Naive thymus-derived CD8-positive, alpha-beta T cell (primary cell): ENCODE results near the gene REEP2. TPM values are rescaled to one million over a fixed set of nuclear protein-coding genes. Genes with fewer than 3 reads are reported as not detected.

Source experiments
- ATAC-seq, 2 donors: fragments of 150-1000 bp; cut with Tn5 transposase in 1 of 2; sonication (Bioruptor Pico), chemical (Tn5 transposase) in 1 of 2; 1 replicate in 1 of 2; 2 replicates in 1 of 2; pipeline ENCODE4 v1.10.0; 2021; ENCODE audit warnings: mild to moderate bottlenecking in 2 of 2, moderate library complexity in 2 of 2
- POLR2A ChIA-PET: fragments of 350-600 bp; sonication (Branson Sonifier 250); formaldehyde crosslinking; loops from one replicate; lab custom pipeline; 2021; ENCODE audit warnings: antibody characterized with exemption; lab: Charles Lee
- DNase-seq, 10 donors: peaks; one replicate each; pipeline versions ENCODE4 v3.0.0 to v3.0.0-alpha.2; 2020 to 2022
- H3K27ac Mint-ChIP-seq, 10 donors: one replicate each; pipeline ENCODE4 v1.8.0; 2020 to 2022; ENCODE audit warnings: mild to moderate bottlenecking in 10 of 10, mixed read lengths in 10 of 10, moderate library complexity in 4 of 10, inconsistent platforms in 1 of 10
- H3K27me3 Mint-ChIP-seq, 5 donors: one replicate each; pipeline ENCODE4 v1.8.0; 2021 to 2022; ENCODE audit warnings: mixed read lengths in 5 of 5
- H3K36me3 Mint-ChIP-seq, 3 donors: one replicate each; pipeline ENCODE4 v1.8.0; 2020 to 2022; ENCODE audit warnings: mixed read lengths in 3 of 3, mild to moderate bottlenecking in 2 of 3, inconsistent platforms in 1 of 3
- H3K4me1 Mint-ChIP-seq, 4 donors: one replicate each; pipeline ENCODE4 v1.8.0; 2021 to 2022; ENCODE audit warnings: mixed read lengths in 4 of 4
- H3K4me3 Mint-ChIP-seq, 10 donors: one replicate each; pipeline ENCODE4 v1.8.0; 2020 to 2022; ENCODE audit warnings: mild to moderate bottlenecking in 10 of 10, mixed read lengths in 10 of 10, moderate library complexity in 6 of 10, inconsistent platforms in 1 of 10
- H3K9me3 Mint-ChIP-seq, 9 donors: one replicate each; pipeline ENCODE4 v1.8.0; 2020 to 2022; ENCODE audit warnings: mixed read lengths in 9 of 9, mild to moderate bottlenecking in 3 of 9, inconsistent platforms in 1 of 9, moderate library complexity in 1 of 9
- polyA plus RNA-seq, 3 donors: library from polyadenylated mRNA; unstranded; fragments of 300-500 nt; fragmentation: Illumina TruSeq; gene quantifications; one replicate each; pipeline ENCODE4 v1.2.3, GENCODE V29; 2021
- total RNA-seq, 8 experiments: library from RNA in 2 of 8; stranded (reverse) in 2 of 8; gene quantifications; one replicate each; pipeline ENCODE4 v1.2.3 and lab custom pipeline; 2021 to 2026

Gene REEP2
- total and polyA plus RNA-seq, 5 experiments from 2014 or later: 0.28 to 0.75 (median 0.41) TPM; not detected in 1

DNA sequence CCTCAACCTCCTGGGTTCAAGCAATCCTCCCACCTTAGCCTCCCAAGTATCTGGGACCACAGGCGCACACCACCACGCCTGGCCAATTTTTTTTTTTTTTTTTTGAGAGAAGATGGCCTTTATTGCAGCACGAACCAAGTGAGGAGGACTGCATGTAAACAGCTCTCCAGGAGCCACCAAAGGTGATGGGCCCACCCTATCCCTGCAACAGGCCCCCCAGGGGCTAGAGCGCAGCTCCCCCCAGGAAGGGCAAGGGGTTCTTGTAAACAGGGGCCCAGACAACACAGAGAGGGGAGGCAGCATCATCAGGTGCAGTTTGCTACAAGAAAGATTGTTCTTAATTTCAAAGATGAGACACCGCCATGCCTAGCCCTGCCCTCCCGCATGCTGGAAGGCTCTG, 13.9 kb downstream of the REEP2 start:
- ATAC-seq (no peak), DNase-seq (no peak)
- H3K9me3 Mint-ChIP-seq: no peaks in the 10 kb centered on the region
- no peaks in the 10 kb centered on the region for H3K36me3 Mint-ChIP-seq
- H3K4me1 Mint-ChIP-seq: peaks cover 4 to 13% (median 9%) of the 10 kb centered on the region in 4 donors
- H3K27ac Mint-ChIP-seq: peak overlapping the region in 1 of 10 donors; percentile 25
- no peaks in the 10 kb centered on the region for H3K27me3 Mint-ChIP-seq
- no peak overlapping the region for H3K4me3 Mint-ChIP-seq
- POLR2A ChIA-PET: interaction anchor here (1.6 kb wide), 1 partner anchor 12 kb away, joined by 5 read pairs; no protein-coding TSS in a partner anchor

DNA sequence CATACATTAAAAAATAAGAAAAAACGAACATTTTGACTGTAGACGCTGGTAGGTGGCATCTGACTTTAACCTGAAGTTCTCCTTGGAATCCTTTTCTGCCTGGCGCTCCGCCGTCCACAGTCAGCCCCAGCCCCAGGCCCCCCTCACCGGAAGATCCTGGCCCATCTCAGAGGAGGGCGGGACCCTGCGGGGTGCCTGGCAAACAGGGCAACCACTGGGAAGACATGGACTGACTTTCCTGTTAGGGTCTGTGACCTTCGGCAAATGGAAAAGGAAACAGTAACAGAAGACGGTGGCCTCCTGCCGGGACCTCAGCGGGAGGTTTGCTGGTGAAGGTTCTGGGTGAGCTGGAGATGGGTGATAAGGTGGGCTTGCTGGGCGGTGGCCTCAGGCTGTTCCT, 14.7 kb downstream of the REEP2 start:
- no peak for ATAC-seq
- POLR2A ChIA-PET: interaction anchor here (1.6 kb wide), 1 partner anchor 11 kb away, joined by 5 read pairs; no protein-coding TSS in a partner anchor
- no peaks in the 10 kb centered on the region for H3K36me3 Mint-ChIP-seq
- no peaks in the 10 kb centered on the region for H3K27me3 Mint-ChIP-seq
- no peak overlapping the region for H3K4me3 Mint-ChIP-seq
- H3K27ac Mint-ChIP-seq: no peak overlapping the region
- DNase-seq: no peak
- peaks cover 8 to 22% (median 17%) of the 10 kb centered on the region in 4 donors for H3K4me1 Mint-ChIP-seq
- H3K9me3 Mint-ChIP-seq: no peaks in the 10 kb centered on the region

DNA sequence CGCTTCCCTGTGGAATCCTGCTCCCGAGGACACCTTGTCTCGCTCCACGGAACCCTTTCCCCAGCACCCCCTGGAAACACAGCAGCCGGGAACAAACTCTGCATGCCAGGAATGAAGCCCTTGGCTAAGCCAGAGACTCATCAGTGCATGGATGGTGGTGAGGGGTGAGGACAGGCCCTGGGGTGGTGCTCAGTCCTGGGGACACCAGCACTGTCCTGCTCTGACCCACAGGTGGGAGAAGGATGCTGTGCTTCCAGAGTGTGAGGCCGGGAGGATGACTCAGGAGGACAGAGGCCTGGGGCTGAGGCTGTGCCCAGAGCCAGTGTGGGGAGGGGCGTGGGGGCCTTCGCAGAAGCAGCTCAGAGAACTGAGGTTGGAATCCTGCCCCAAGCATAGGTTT, 15.3 kb downstream of the REEP2 start:
- ATAC-seq: no peak

DNA sequence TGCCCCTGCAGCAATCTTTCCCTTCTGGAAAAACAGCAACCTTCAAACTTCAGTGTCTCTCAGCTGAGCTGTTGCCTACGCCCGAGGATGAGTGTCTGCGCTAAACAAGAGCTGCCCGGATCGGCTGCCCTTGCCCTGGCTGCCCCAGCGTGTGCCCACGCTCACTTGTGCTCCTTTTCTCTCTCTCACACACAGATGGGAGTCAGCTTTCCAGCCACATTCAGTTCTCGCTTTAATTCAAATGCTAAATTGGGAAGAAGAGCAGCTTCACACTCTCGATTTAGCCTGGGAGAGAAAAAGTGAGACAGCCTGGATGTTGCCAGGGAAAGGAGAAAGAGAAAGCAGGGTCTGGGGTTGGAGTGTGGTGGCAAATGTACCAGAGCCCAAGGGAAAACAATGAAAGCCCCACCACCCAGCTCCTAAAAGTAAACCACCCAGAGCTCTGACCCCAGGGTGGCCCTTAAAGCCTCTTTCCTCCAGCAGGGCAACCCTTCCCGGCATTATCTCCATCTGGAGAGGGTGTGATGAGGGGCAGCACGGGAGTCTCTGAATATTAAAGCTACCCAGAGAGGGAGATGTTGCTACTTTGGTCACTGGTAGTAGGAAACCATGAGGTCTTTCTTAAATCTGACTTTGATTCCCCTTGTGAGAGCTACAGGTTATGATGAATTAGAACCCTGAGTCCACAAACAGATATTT, 16.5 kb downstream of the REEP2 start:
- Mint-ChIP-seq H3K4me1 (peaks cover 15 to 33% (median 30%) of the 10 kb centered on the region in 4 donors), H3K27me3 (no peaks in the 10 kb centered on the region), H3K36me3 (no peaks in the 10 kb centered on the region), H3K4me3 (no peak overlapping the region), H3K9me3 (no peaks in the 10 kb centered on the region), H3K27ac (peak overlapping the region in 1 of 10 donors; percentile 68)
- DNase-seq: no peak
- POLR2A ChIA-PET: no interaction called here
- ATAC-seq: no peak

More for the DNA sequence above, 15.3 kb downstream of the REEP2 start:
- H3K4me3 Mint-ChIP-seq: no peak overlapping the region
- peaks cover 12 to 27% (median 23%) of the 10 kb centered on the region in 4 donors for H3K4me1 Mint-ChIP-seq
- H3K27me3 Mint-ChIP-seq: no peaks in the 10 kb centered on the region
- POLR2A ChIA-PET: no interaction called here
- DNase-seq: no peak
- no peaks in the 10 kb centered on the region for H3K9me3 Mint-ChIP-seq
- H3K36me3 Mint-ChIP-seq: no peaks in the 10 kb centered on the region
- no peak overlapping the region for H3K27ac Mint-ChIP-seq

DNA sequence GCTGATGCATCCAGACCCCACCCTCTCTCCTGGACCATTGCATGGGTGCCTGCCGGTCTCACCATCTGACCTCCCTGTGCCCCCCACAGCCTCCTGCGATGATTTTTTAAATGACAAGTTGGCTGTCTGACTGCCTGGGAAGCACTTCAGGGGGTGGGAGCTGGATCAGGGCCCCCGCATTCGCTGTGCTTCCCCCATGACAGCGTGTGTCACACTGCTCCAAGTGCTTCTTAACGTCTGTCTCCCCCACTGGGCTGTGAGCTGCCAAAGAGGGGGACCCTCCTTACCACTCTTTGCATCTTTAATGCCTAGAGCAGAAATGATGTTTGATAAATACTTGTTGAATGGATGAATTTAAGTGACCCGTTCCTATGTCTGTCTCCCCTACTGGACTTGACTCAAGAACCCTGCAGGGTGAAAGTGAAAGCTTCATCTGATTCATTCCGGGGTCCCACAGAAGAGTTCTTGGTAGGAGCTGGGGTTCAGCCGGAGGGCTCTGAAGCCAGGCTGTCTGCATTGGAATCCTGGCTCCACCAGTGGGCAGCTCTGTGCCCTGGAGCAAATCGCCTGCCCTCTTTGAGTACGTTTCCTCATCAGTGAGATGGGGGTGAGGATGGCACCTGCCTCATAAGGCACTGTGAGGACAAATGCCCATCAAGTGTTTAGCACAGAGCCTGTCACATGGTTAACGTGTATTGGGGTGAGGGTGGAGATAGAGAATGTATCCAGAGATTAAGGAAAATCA, 18.8 kb downstream of the REEP2 start:
- DNase-seq: peak in 1 of 10 donors; percentile 50
- POLR2A ChIA-PET: interaction anchor here (0.7 to 1.1 kb wide), 3 partner anchors 29 to 105 kb away, joined by 3 read pairs; partner anchors contain the start of gene KDM3B
- no peaks in the 10 kb centered on the region for H3K27me3 Mint-ChIP-seq
- H3K27ac Mint-ChIP-seq: peak overlapping the region; percentile 27 to 99 (median 82)
- H3K4me1 Mint-ChIP-seq: peaks cover 22 to 44% (median 38%) of the 10 kb centered on the region in 4 donors
- H3K4me3 Mint-ChIP-seq: peak overlapping the region in 8 of 10 donors; percentile 0 to 81 (median 67)
- no peaks in the 10 kb centered on the region for H3K36me3 Mint-ChIP-seq
- no peaks in the 10 kb centered on the region for H3K9me3 Mint-ChIP-seq
- no peak for ATAC-seq

DNA sequence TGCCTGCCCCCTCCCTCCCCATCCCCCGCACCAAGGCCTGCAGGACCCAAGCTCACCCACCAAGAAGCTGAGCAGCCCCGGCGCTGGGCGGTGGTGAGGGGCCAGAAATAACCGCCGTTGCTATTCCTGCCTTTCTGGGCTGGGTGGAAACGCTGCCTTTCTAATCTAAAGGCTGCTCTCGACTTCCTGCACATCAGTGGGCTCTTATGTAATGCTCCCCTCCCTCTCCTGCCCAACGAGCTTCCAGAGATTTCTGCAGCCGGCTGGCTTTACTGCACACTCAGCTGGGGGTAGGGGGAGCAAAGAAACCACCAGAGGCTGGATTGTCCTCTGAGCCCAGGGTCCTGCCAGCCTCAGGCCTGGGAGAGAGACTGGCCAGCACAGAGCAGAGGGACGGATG, 19.5 kb downstream of the REEP2 start:
- POLR2A ChIA-PET: interaction anchor here (0.7 to 2.1 kb wide), 3 partner anchors 85 to 121 kb away, joined by 3 to 7 read pairs (median 3); partner anchors contain the start of genes ETF1, FAM53C and KDM3B
- no peak for ATAC-seq
- Mint-ChIP-seq H3K4me1 (peaks cover 22 to 44% (median 40%) of the 10 kb centered on the region in 4 donors), H3K4me3 (peak overlapping the region in 7 of 10 donors; percentile 0 to 82 (median 65)), H3K36me3 (no peaks in the 10 kb centered on the region), H3K27me3 (no peaks in the 10 kb centered on the region), H3K27ac (peak overlapping the region in 9 of 10 donors; percentile 94 to 99 (median 98)), H3K9me3 (no peaks in the 10 kb centered on the region)
- DNase-seq: no peak

DNA sequence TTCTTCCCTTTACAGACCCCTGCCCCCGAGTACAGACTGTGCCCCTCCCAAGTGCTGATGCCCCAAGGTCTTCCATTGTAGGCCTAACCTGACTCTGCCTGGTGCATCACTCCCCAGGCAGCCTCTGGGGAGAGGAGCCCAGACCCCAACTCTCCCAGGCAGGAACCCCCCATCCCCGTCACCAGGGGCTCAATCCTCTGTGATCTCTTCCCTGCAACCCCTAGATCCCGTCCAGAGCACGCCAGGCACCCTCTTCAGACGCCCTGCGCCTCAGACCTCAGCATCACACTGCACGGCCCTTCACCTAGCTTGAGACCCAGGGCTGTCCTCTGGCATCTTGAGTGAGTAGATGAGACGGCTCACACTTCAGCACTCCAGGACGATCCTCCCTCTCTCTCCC, 20.0 kb downstream of the REEP2 start:
- H3K4me1 Mint-ChIP-seq: peaks cover 22 to 45% (median 42%) of the 10 kb centered on the region in 4 donors
- H3K27me3 Mint-ChIP-seq: no peaks in the 10 kb centered on the region
- ATAC-seq (peak in 1 of 2 donors; percentile 13), DNase-seq (no peak)
- peak overlapping the region; percentile 94 to 99 (median 98) for H3K27ac Mint-ChIP-seq
- POLR2A ChIA-PET: interaction anchor here (0.6 to 2.1 kb wide), 4 partner anchors 84 to 121 kb away, joined by 3 to 7 read pairs (median 3); partner anchors contain the start of genes ETF1, FAM53C and KDM3B
- H3K4me3 Mint-ChIP-seq: peak overlapping the region in 9 of 10 donors; percentile 16 to 87 (median 80)
- H3K9me3 Mint-ChIP-seq: no peaks in the 10 kb centered on the region
- H3K36me3 Mint-ChIP-seq: no peaks in the 10 kb centered on the region

DNA sequence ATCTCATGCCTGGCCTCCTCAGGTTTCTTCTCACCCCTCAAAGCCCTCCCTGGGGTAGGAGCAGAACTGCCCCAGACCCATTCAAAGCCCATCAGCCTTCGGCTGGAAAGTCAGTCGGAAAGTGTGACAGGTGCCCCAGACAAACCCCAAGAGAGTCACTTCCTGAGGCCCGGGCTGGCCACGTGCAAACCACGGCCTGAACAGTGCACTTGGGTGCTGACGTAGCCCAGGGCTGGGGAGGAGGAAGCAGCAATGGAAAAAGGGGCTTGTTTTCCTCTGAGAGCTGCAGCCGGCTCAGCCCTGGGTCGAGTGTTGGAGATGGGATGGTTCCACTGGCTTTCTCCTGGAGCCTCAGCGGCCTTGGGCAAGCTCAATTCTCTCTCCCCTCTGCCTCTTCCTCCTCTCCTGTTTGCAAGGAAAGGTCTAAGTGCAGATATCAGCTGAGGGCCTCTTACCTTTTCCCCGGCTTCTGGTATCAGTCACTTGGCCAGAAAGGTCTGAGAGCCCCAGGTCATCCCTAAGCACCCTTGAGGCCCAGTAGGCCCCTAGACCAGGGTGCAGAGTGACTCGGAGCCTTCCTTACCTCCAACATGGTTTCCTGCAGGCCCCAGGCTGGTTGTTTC, 20.6 kb downstream of the REEP2 start:
- Mint-ChIP-seq H3K9me3 (no peaks in the 10 kb centered on the region), H3K4me1 (peaks cover 22 to 45% (median 42%) of the 10 kb centered on the region in 4 donors), H3K36me3 (no peaks in the 10 kb centered on the region), H3K4me3 (peak overlapping the region; percentile 6 to 87 (median 78)), H3K27me3 (no peaks in the 10 kb centered on the region), H3K27ac (peak overlapping the region; percentile 94 to 99 (median 98))
- peak; percentile 67 to 69 for ATAC-seq
- peak; percentile 58 to 91 (median 74) for DNase-seq
- POLR2A ChIA-PET: interaction anchor here (0.6 to 2.1 kb wide), 2 partner anchors 84 to 93 kb away, joined by 3 to 7 read pairs; partner anchors contain the start of gene ETF1

DNA sequence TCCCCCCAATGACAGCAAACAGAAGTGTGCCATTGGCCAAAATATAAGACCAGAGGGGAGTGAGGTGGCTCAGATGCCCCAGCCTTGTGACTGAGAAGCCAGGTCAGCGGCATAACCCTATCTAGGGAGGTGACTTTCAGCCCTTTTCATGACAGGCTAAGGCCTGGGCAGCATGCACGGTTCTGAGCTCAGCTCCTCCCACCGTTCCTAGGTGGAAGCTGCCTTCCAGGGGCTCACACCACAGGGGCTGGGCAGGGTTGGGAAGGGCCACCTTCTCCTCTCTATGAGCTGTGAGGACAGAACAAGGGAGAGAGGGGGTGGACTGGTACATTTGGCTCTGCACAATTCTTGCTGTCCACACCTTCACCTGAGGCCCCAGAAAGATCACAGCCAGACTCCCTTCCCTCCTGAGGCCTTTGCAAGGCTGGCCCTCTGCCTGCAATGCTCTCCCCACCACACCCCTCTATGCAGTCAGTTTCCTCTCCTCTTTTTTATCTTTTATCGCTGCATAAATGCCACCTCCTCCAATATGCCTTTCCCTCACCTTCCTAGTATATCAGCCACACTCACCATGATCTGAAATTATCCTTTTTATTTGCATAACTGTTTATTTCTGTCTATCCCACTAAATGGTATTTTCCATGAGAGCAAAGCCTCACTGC, 21.3 kb downstream of the REEP2 start:
- H3K27me3 Mint-ChIP-seq: no peaks in the 10 kb centered on the region
- H3K36me3 Mint-ChIP-seq: no peaks in the 10 kb centered on the region
- peaks cover 22 to 45% (median 42%) of the 10 kb centered on the region in 4 donors for H3K4me1 Mint-ChIP-seq
- H3K27ac Mint-ChIP-seq: peak overlapping the region; percentile 57 to 99 (median 98)
- H3K9me3 Mint-ChIP-seq: no peaks in the 10 kb centered on the region
- POLR2A ChIA-PET: interaction anchor here (2.1 kb wide), 1 partner anchor 83 kb away, joined by 7 read pairs; the partner anchor contains the start of gene ETF1
- ATAC-seq (no peak), DNase-seq (peak in 1 of 10 donors; percentile 26)
- H3K4me3 Mint-ChIP-seq: peak overlapping the region in 9 of 10 donors; percentile 13 to 83 (median 55)

DNA sequence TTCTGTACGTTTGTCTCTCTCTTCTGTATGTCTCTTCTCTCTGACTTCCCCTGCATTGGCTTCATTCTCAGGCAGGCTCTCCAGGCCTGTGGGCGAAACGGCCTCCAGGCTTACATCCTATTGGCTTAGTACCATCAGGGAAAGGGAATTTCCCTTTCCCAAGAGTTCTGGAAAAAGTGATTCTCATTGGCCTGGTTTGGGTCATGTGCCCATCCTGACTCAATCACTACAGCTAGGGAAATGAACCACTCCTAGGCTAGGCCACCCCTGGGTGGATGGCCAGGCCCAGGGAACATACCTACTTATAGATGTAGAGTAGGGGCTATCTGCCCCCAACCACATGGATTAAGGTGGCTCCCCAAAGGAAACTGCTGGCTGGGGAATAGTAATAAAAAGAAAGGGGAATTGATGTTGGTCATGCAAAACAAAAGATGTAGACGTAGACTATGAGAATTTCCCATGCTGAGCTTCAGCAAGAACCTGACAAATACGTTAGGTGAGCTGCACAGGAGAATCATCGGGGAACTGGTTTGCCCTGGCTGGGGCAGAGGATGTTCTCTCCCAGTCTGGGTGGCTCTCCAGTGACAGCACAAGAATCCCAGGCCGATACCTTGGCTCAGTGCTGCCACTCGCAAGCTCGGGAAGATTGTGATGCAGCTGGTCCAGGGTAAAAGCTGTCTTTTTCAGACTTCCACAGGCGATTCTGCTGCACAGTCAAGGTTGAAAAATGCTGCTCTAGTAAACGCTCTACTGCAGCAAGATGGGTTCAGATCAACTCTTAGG, 22.7 kb downstream of the REEP2 start:
- no peaks in the 10 kb centered on the region for H3K9me3 Mint-ChIP-seq
- peak overlapping the region in 2 of 10 donors; percentile 10 to 20 for H3K4me3 Mint-ChIP-seq
- ATAC-seq (no peak), DNase-seq (peak in 1 of 10 donors; percentile 43)
- peak overlapping the region in 8 of 10 donors; percentile 18 to 85 (median 71) for H3K27ac Mint-ChIP-seq
- no peaks in the 10 kb centered on the region for H3K27me3 Mint-ChIP-seq
- POLR2A ChIA-PET: interaction anchor here (1.4 kb wide), 1 partner anchor 82 kb away, joined by 3 read pairs; no protein-coding TSS in a partner anchor
- peaks cover 23 to 48% (median 44%) of the 10 kb centered on the region in 4 donors for H3K4me1 Mint-ChIP-seq
- no peaks in the 10 kb centered on the region for H3K36me3 Mint-ChIP-seq
